ENCODE results near the gene VPS51.

GRCh38 chr11:65077451-65077850 is 18.6 kb upstream of the VPS51 start:
- TF ChIP-seq CTCF (IDR thresholded peaks at IDR 0.05) (no peak), POLR2A (IDR thresholded peaks at IDR 0.05) (no peak)
